HG03097 (cell line): ENCODE results near the gene AEBP2.
"Not testable (repeated sequence)": the region's sequence is repeated elsewhere in the genome, so short reads cannot be mapped to it uniquely, and the experiment has no call there.

ENCODE experiments used
- ATAC-seq: cut with Tn5 transposase; IDR thresholded peaks from one replicate; pipeline ENCODE4 v1.9.1; 2021; ENCODE audit not compliant: unreplicated experiment, low FRiP score

AEBP2 gene

GRCh38 chr12:19439059-19440018, at the start of gene AEBP2:
TSS of gene AEBP2 (plus strand) at chr12:19439492. CDS start at chr12:19439700, 208 bp downstream.
- ATAC-seq: peak; percentile 85

GRCh38 chr12:19390051-19390598, 49.2 kb upstream of the AEBP2 start:
- ATAC-seq: no peak

GRCh38 chr12:19392644-19393043, 46.6 kb upstream of the AEBP2 start:
- not testable (repeated sequence) for ATAC-seq

GRCh38 chr12:19394385-19394784, 44.9 kb upstream of the AEBP2 start:
- no peak for ATAC-seq

GRCh38 chr12:19397534-19397933, 41.8 kb upstream of the AEBP2 start:
- ATAC-seq: no peak

- ATAC-seq: no peak
These were observed 40.6 kb upstream of the AEBP2 start for GRCh38 chr12:19398376-19399363.

- ATAC-seq: not testable (repeated sequence)
These were observed 38.5 kb upstream of the AEBP2 start for GRCh38 chr12:19400649-19401285.

GRCh38 chr12:19402211-19402610, 37.1 kb upstream of the AEBP2 start:
- ATAC-seq: no peak

- no peak for ATAC-seq
These were observed 36.4 kb upstream of the AEBP2 start for GRCh38 chr12:19402743-19403431.

GRCh38 chr12:19404242-19404880, 34.9 kb upstream of the AEBP2 start:
- ATAC-seq: no peak

- ATAC-seq: no peak
These were observed 29.9 kb upstream of the AEBP2 start for GRCh38 chr12:19409376-19409775.

GRCh38 chr12:19410211-19410610, 29.1 kb upstream of the AEBP2 start:
- no peak for ATAC-seq

- ATAC-seq: no peak
These were observed 28.6 kb upstream of the AEBP2 start for GRCh38 chr12:19410629-19411185.

GRCh38 chr12:19411234-19412204, 27.8 kb upstream of the AEBP2 start:
- no peak for ATAC-seq

- no peak for ATAC-seq
These were observed 26.4 kb upstream of the AEBP2 start for GRCh38 chr12:19412844-19413243.

- ATAC-seq: not testable (repeated sequence)
These were observed 25.7 kb upstream of the AEBP2 start for GRCh38 chr12:19413582-19413981.

- ATAC-seq: no peak
These were observed 23.7 kb upstream of the AEBP2 start for GRCh38 chr12:19415563-19415962.

GRCh38 chr12:19419086-19419485, 20.2 kb upstream of the AEBP2 start:
- no peak for ATAC-seq
